ENCODE data around the gene CUX1.

GRCh38 chr7:101969997-101970585, 152.7 kb downstream of the CUX1 start:
- TF ChIP-seq GATA2 (IDR thresholded peaks at IDR 0.05; ENCODE audit: low read depth, low read length): no peak
- TF ChIP-seq GATA3 (IDR thresholded peaks at IDR 0.05; ENCODE audit: low read depth, low read length): no peak

Data from SH-SY5Y (cell line).